ENCODE measurements around the gene VWF.

VWF gene

DNA sequence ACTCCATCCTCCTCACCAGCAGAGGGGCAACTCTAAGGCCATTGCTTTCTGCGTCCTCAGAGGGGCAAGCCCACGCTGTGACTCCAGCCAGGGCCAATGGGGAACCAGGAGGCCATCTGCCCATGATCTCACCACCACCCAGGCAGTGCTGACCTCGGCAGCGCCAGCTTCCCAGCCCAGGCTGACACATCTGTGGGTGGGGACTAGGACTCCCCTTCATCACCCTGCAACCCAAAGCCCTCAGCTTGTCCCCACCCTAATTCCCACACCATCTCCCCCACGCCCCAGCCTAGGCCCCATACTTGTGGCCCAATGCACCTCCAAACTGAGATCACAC, 58.6 kb downstream of the VWF start:
- Mint-ChIP-seq H3K27ac (no peak overlapping the region), H3K4me3 (no peak overlapping the region), H3K4me1 (peaks cover 24% of the 10 kb centered on the region), H3K27me3 (ENCODE audit: low read depth, poor library complexity) (peaks cover 6% of the 10 kb centered on the region), H3K9me3 (no peaks in the 10 kb centered on the region), H3K36me3 (ENCODE audit: low read depth) (no peaks in the 10 kb centered on the region)
- TF ChIP-seq, protein P1, sequence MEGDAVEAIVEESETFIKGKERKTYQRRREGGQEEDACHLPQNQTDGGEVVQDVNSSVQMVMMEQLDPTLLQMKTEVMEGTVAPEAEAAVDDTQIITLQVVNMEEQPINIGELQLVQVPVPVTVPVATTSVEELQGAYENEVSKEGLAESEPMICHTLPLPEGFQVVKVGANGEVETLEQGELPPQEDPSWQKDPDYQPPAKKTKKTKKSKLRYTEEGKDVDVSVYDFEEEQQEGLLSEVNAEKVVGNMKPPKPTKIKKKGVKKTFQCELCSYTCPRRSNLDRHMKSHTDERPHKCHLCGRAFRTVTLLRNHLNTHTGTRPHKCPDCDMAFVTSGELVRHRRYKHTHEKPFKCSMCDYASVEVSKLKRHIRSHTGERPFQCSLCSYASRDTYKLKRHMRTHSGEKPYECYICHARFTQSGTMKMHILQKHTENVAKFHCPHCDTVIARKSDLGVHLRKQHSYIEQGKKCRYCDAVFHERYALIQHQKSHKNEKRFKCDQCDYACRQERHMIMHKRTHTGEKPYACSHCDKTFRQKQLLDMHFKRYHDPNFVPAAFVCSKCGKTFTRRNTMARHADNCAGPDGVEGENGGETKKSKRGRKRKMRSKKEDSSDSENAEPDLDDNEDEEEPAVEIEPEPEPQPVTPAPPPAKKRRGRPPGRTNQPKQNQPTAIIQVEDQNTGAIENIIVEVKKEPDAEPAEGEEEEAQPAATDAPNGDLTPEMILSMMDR (IDR thresholded peaks at IDR 0.05), result no peak
- no peak for DNase-seq

DNA sequence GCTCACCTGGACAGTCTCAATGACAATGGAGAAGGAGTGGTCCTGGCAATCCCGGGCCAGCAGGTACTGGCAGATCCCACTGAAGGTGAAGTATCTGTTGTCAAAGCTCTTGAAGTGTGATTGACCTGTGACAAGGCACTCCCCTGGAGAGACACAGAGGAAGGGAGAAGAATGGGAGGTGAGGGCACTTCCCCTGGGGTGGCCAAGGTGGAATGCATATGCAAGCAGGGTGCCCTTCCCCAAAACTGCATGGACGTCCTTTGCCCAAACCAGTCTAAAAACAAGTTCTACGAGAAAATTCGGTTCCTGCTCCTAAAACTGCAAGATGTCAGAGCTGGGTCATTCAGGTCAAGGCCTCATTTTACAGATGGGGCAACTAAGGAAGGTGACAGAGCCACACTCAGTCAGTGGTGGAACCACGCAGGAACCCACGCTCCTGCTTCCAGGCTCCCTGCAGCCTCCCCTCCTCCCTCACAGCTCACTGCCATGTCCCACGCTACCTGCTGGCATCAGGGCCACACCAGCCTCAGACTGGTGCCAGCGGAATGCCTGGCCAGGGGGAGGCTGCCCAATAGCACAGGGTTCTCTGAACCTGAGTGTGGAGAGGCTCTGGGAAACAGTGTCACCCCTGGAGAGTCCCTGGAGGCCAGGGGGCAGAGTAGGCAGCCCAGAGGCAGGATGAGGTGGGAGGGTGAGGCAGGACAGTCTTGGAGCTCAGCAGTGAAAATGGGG, 59.2 kb downstream of the VWF start:
- TF ChIP-seq, protein P1 (IDR thresholded peaks at IDR 0.05), result no peak
- H3K27ac Mint-ChIP-seq, result no peak overlapping the region

DNA sequence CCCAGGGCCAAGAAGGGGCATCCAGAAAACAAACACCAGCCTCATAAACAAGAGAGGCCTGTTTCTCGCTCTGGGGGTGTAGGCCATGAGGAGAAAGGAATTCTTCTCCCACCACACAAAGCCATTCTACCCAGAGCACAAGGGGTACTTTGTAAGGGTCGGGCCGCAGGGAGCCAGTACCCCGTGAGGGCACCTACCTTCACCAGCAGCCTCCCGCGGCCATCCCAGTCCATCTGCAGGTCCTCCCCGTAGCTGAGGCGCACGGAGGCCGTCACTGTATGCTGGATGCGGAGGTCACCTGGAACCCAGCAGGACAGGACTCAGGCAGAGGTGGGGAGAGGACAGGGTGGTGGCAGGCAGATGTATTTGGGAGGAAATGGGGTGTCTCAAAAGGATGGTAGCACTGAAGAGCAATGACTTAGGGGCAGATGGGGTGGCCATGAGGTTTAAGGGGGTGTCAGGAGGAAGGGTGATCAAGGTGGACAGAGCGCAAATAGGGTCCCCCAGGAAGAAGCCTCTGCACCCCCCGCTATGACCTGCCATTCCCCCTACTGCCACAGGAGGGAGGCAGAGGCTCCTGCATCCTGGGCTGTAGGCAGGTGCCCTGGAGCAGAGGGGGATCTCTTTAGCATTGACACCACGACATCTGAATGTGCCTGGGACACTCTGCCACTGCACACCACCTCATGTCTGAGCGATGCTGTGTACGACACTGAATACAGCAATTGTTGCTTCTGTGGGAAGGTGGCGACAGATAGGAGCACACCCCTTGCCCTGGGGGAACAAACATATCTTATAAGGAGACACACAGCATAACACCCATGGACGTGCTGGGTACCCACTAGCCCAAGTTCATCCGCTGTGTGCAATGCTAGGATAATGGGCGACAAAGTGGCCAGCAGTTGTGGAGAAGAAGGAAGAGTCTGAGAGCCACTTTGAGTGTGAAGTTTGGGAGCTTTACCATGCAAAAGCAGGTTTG, 61.4 kb downstream of the VWF start:
- peak; percentile 74 for DNase-seq
- peaks cover 33% of the 10 kb centered on the region for H3K4me1 Mint-ChIP-seq
- H3K4me3 Mint-ChIP-seq, result no peak overlapping the region
- TF ChIP-seq, protein P1 (IDR thresholded peaks at IDR 0.05), result peak; percentile 94
- no peaks in the 10 kb centered on the region for H3K36me3 Mint-ChIP-seq (ENCODE audit: low read depth)
- H3K27ac Mint-ChIP-seq, result no peak overlapping the region
- H3K27me3 Mint-ChIP-seq (ENCODE audit: low read depth, poor library complexity), result peaks cover 14% of the 10 kb centered on the region
- no peaks in the 10 kb centered on the region for H3K9me3 Mint-ChIP-seq

More for the DNA sequence above, 59.2 kb downstream of the VWF start:
- no peak for DNase-seq
- Mint-ChIP-seq H3K4me1 (peaks cover 22% of the 10 kb centered on the region), H3K27me3 (ENCODE audit: low read depth, poor library complexity) (peaks cover 6% of the 10 kb centered on the region), H3K4me3 (no peak overlapping the region), H3K36me3 (ENCODE audit: low read depth) (no peaks in the 10 kb centered on the region), H3K9me3 (no peaks in the 10 kb centered on the region)

DNA sequence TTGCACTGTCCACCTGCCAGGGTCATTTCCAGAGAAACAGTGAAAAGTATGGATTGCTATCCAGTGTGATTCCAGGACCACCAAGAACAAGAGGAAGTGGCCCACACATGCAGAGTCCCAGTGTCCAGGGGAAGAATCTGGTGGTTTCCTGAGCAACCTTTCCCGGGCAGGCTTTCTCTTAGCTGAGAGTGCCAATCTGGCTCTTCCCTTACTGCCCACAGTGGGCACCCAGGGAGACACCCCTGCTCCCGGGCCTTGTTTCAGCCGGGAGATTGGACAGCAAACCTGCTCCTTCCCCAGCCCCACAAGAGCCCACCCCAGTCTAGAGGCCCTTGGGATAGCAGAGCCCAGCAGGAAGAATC, 62.1 kb downstream of the VWF start:
- DNase-seq, result no peak
- Mint-ChIP-seq H3K27me3 (ENCODE audit: low read depth, poor library complexity) (peaks cover 14% of the 10 kb centered on the region), H3K27ac (no peak overlapping the region), H3K36me3 (ENCODE audit: low read depth) (no peaks in the 10 kb centered on the region), H3K4me3 (no peak overlapping the region), H3K9me3 (no peaks in the 10 kb centered on the region), H3K4me1 (peaks cover 36% of the 10 kb centered on the region)
- TF ChIP-seq, protein P1 (IDR thresholded peaks at IDR 0.05), result no peak

DNA sequence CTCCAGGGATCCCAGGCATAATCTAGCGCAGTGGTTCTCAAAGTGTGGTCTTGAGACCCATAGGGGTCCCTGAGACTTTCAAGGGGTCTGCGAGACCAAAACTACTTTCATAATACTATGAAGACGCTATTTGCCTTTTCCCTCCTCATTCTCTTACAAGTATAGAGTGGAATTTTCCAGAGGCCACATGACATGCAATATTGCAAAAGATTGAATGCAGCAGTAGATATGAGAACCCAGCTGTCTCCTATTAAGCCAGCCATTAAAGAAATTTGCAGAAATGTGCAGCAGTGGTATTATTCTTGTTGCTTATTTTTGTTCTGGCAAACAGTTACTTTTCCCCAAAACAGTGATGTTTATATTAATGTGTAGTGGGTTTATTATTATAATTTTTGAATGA, 62.8 kb downstream of the VWF start:
- DNase-seq, result no peak
- Mint-ChIP-seq H3K9me3 (no peaks in the 10 kb centered on the region), H3K27ac (no peak overlapping the region), H3K4me1 (peaks cover 38% of the 10 kb centered on the region), H3K36me3 (ENCODE audit: low read depth) (no peaks in the 10 kb centered on the region), H3K27me3 (ENCODE audit: low read depth, poor library complexity) (peaks cover 19% of the 10 kb centered on the region), H3K4me3 (no peak overlapping the region)
- TF ChIP-seq, protein P1 (IDR thresholded peaks at IDR 0.05), result no peak

All from nephron progenitor cell (in vitro differentiated cells).